ENCODE measurements around the gene CRACR2B.

The CRACR2B gene

GRCh38 chr11:827897-828192, at the start of gene CRACR2B:
TSS of gene CRACR2B (plus strand) at chr11:827919. CDS start at chr11:828608, 689 bp downstream.
- no peak for DNase-seq (ENCODE audit: low read depth)

GRCh38 chr11:778976-779954, 48.5 kb upstream of the CRACR2B start:
- DNase-seq (ENCODE audit: low read depth): no peak

- DNase-seq (ENCODE audit: low read depth): no peak
Observed at GRCh38 chr11:779955-780532, 47.7 kb upstream of the CRACR2B start.

GRCh38 chr11:782264-783174, 45.2 kb upstream of the CRACR2B start:
- no peak for DNase-seq (ENCODE audit: low read depth)

- no peak for DNase-seq (ENCODE audit: low read depth)
Observed at GRCh38 chr11:783581-784015, 44.1 kb upstream of the CRACR2B start.

- no peak for DNase-seq (ENCODE audit: low read depth)
Observed at GRCh38 chr11:786235-787083, 41.3 kb upstream of the CRACR2B start.

GRCh38 chr11:787084-787675, 40.5 kb upstream of the CRACR2B start:
- no peak for DNase-seq (ENCODE audit: low read depth)

- DNase-seq (ENCODE audit: low read depth): no peak
Observed at GRCh38 chr11:788009-788640, 39.6 kb upstream of the CRACR2B start.

- no peak for DNase-seq (ENCODE audit: low read depth)
Observed at GRCh38 chr11:788953-789940, 38.5 kb upstream of the CRACR2B start.

GRCh38 chr11:789943-790342, 37.8 kb upstream of the CRACR2B start, which contains the start of gene CEND1:
TSS of gene CEND1 (minus strand) at chr11:790090. CDS start at chr11:788576, 1,514 bp downstream.
- DNase-seq (ENCODE audit: low read depth): peak; percentile 67

GRCh38 chr11:790721-791564, 36.8 kb upstream of the CRACR2B start:
- no peak for DNase-seq (ENCODE audit: low read depth)

GRCh38 chr11:791658-792534, 35.8 kb upstream of the CRACR2B start:
- no peak for DNase-seq (ENCODE audit: low read depth)

GRCh38 chr11:792535-792821, 35.2 kb upstream of the CRACR2B start:
- DNase-seq (ENCODE audit: low read depth): no peak

GRCh38 chr11:792873-793272, 34.8 kb upstream of the CRACR2B start:
- no peak for DNase-seq (ENCODE audit: low read depth)

GRCh38 chr11:793556-793955, 34.2 kb upstream of the CRACR2B start:
- no peak for DNase-seq (ENCODE audit: low read depth)

GRCh38 chr11:794013-794765, 33.5 kb upstream of the CRACR2B start:
- no peak for DNase-seq (ENCODE audit: low read depth)

Data from activated T-cell treated with anti-CD3 and anti-CD28 coated beads for 48 hours (primary cell).